ENCODE results near the gene MUC4.

DNA sequence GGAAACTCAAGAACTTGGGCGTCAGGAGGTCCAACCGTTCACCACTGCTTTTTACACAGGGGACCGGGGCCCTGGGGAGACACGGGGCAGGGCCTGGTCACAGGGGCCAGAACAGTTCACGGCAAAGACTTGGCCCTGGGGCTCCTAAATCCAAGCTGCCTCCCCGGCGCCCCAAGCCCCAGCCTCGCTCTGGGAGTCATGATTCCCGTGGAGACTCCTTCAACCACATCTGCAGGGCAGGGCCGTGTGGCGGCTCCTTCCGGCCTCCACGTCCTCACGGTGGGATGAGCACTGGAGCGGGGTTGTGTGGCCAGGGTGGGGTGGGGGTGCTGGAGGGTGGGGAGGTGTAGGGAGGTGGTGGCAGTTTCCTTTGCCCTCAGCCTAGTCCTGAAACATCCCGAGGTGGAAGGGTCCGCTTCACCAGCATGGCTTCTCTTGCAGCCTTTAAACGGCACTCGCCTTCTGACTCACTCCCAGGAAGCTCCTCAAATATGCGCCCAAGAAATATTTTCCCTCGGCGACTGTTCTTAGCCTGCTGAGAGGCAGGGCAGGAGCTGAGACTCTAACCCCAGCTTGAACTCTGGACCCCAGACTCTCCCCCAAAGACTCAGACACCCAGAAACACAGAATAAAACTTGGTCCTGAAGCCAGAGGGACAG is 1.8 kb downstream of the MUC4 start:
- TF ChIP-seq, protein P1, sequence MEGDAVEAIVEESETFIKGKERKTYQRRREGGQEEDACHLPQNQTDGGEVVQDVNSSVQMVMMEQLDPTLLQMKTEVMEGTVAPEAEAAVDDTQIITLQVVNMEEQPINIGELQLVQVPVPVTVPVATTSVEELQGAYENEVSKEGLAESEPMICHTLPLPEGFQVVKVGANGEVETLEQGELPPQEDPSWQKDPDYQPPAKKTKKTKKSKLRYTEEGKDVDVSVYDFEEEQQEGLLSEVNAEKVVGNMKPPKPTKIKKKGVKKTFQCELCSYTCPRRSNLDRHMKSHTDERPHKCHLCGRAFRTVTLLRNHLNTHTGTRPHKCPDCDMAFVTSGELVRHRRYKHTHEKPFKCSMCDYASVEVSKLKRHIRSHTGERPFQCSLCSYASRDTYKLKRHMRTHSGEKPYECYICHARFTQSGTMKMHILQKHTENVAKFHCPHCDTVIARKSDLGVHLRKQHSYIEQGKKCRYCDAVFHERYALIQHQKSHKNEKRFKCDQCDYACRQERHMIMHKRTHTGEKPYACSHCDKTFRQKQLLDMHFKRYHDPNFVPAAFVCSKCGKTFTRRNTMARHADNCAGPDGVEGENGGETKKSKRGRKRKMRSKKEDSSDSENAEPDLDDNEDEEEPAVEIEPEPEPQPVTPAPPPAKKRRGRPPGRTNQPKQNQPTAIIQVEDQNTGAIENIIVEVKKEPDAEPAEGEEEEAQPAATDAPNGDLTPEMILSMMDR (conservative IDR thresholded peaks at IDR 0.05; ENCODE audit: low read depth, low read length): no peak
- no peak for TF ChIP-seq EZH2 (IDR thresholded peaks at IDR 0.05; ENCODE audit: borderline replicate concordance, low read depth, low read length, poor library complexity, severe bottlenecking)

Measured in A673 (cell line).